ENCODE results near the gene NELL2. TPM values are rescaled to one million over a fixed set of nuclear protein-coding genes. Genes with fewer than 3 reads are reported as not detected.

NELL2 gene
- total RNA-seq, 1 donor from 2014 or later: 0.55 TPM

DNA sequence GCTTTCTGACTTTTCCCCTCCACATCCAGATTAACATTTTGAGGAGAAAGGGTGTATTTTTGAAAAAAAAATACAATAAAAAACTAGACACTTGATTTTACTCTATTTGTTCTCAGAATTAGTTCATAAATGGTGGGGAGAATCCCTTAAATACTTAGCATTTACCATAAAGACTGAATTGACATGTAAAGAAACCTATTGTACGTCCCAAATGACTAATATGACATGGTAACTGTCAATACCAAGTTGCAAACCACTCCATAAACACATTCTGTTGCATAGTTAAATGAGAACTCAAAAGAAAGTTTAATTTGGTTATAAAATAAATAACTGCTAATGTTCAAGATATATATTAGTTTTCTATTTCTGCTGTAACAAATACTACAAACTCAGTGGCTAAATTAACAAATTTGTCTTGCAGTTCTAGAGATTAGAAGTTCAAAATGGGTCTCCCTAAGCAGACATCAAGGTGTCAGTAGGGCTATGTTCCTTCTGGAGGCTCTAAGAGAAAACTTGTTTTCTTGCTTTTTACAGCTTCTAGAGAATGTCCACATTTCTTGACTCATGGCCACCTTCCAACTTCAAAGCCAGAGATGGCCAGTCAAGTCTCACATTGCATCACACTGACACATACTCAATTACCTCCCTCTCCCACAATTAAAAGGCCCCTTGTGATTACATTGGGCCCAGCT lies 16.0 kb downstream of the NELL2 start:
- intact Hi-C loops (cut with micrococcal nuclease): no loop called here
- no peak for DNase-seq
- no peak overlapping the region for H3K4me3 ChIP-seq
- no peaks in the 10 kb centered on the region for H3K27me3 ChIP-seq (ENCODE audit: low read depth)
- H3K36me3 ChIP-seq: no peaks in the 10 kb centered on the region
- TF ChIP-seq CTCF (IDR thresholded peaks at IDR 0.05; ENCODE audit: borderline replicate concordance): no peak
- peaks cover 41% of the 10 kb centered on the region for H3K9me3 ChIP-seq (replicated peaks)
- H3K4me1 ChIP-seq: no peaks in the 10 kb centered on the region
- no peak overlapping the region for H3K27ac ChIP-seq (replicated peaks)

GRCh38 chr12:44858226-44858855 lies 17.8 kb downstream of the NELL2 start:
- Histone ChIP-seq H3K36me3 (no peaks in the 10 kb centered on the region), H3K27me3 (ENCODE audit: low read depth) (no peaks in the 10 kb centered on the region), H3K9me3 (replicated peaks) (peaks cover 27% of the 10 kb centered on the region), H3K4me1 (no peaks in the 10 kb centered on the region), H3K27ac (replicated peaks) (no peak overlapping the region), H3K4me3 (no peak overlapping the region)
- intact Hi-C loops (cut with micrococcal nuclease): no loop called here
- no peak for DNase-seq
- no peak for TF ChIP-seq CTCF (IDR thresholded peaks at IDR 0.05; ENCODE audit: borderline replicate concordance)

GRCh38 chr12:44852483-44852882 lies 23.6 kb downstream of the NELL2 start:
- no peaks in the 10 kb centered on the region for H3K9me3 ChIP-seq (replicated peaks)
- DNase-seq: no peak
- no peak overlapping the region for H3K4me3 ChIP-seq
- H3K4me1 ChIP-seq: no peaks in the 10 kb centered on the region
- no peak overlapping the region for H3K27ac ChIP-seq (replicated peaks)
- no peak for TF ChIP-seq CTCF (IDR thresholded peaks at IDR 0.05; ENCODE audit: borderline replicate concordance)
- H3K27me3 ChIP-seq (ENCODE audit: low read depth): no peaks in the 10 kb centered on the region
- H3K36me3 ChIP-seq: no peaks in the 10 kb centered on the region
- intact Hi-C loops (cut with micrococcal nuclease): no loop called here

DNA sequence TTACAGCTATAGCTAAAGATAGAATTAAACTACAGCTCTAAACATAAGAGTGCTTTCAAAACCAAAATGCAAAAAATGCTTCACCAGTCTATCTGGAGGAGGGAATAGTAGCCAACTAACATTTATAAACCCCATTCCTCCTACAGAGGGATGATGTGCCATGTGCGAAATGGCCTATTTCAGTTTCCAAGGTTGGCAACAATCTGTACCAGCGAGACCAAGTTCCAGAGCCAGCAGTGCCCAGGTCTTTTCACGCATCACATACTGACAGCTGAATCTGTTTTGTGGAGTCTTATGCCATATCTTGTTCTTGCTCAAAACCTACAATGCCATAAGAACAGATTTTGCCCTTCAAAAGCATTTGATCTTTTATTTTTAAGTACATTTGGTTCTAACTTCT lies 24.5 kb downstream of the NELL2 start:
- H3K27ac ChIP-seq (replicated peaks): no peak overlapping the region
- H3K27me3 ChIP-seq (ENCODE audit: low read depth): no peaks in the 10 kb centered on the region
- TF ChIP-seq CTCF (IDR thresholded peaks at IDR 0.05; ENCODE audit: borderline replicate concordance): no peak
- H3K9me3 ChIP-seq (replicated peaks): no peaks in the 10 kb centered on the region
- no peaks in the 10 kb centered on the region for H3K4me1 ChIP-seq
- no peak overlapping the region for H3K4me3 ChIP-seq
- no peak for DNase-seq
- intact Hi-C loops (cut with micrococcal nuclease): no loop called here
- H3K36me3 ChIP-seq: no peaks in the 10 kb centered on the region

DNA sequence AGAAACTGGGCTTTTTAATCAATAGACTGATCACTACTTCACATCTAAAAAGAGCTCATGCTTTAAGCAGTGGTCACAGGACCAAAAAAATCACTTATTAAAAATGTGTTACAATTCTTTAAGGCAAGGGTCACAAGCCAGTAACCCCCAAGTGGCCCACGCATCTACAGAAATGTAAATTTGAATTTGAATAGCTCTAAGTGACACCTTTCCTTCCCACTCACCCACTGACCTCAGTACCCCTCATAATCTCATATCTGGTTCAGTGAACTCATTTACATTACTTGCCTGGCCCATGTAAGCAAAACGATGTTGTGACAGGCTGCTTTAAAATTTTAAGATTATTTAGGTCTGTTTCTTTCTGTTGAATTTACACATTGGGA lies 27.4 kb downstream of the NELL2 start:
- H3K36me3 ChIP-seq: no peaks in the 10 kb centered on the region
- no peak overlapping the region for H3K4me3 ChIP-seq
- no peaks in the 10 kb centered on the region for H3K27me3 ChIP-seq (ENCODE audit: low read depth)
- H3K9me3 ChIP-seq (replicated peaks): no peaks in the 10 kb centered on the region
- intact Hi-C loops (cut with micrococcal nuclease): no loop called here
- DNase-seq: no peak
- H3K27ac ChIP-seq (replicated peaks): no peak overlapping the region
- TF ChIP-seq CTCF (IDR thresholded peaks at IDR 0.05; ENCODE audit: borderline replicate concordance): no peak
- no peaks in the 10 kb centered on the region for H3K4me1 ChIP-seq

All from left ventricle myocardium inferior (tissue), 1 donor.